Jurkat, Clone E6-1 (cell line): ENCODE results near the gene LCT.
A peak's percentile ranks its signal among the peaks of the same experiment; 100 is the strongest.

ENCODE experiments used
- DNase-seq: peaks from one replicate; pipeline ENCODE4 v3.0.0-alpha.2; 2011; ENCODE audit warnings: low read depth, low spot score
- H3K4me3 ChIP-seq: 2 replicates; pipeline ENCODE4 v1.5.1; 2011; ENCODE audit warnings: mild to moderate bottlenecking, low read length, control low read depth, moderate library complexity

The LCT gene

GRCh38 chr2:135762530-135762929, 74.5 kb downstream of the LCT start:
- no peak for DNase-seq
- H3K4me3 ChIP-seq = no peak overlapping the region

- no peak for DNase-seq
- H3K4me3 ChIP-seq = no peak overlapping the region
Measured at GRCh38 chr2:135762022-135762421, 75.0 kb downstream of the LCT start.

- H3K4me3 ChIP-seq = no peak overlapping the region
- DNase-seq = no peak
Measured at GRCh38 chr2:135756692-135757091, 80.3 kb downstream of the LCT start.

GRCh38 chr2:135755573-135755972, 81.4 kb downstream of the LCT start:
- no peak for DNase-seq
- H3K4me3 ChIP-seq = no peak overlapping the region

- DNase-seq = no peak
- no peak overlapping the region for H3K4me3 ChIP-seq
Measured at GRCh38 chr2:135745545-135745944, 91.4 kb downstream of the LCT start.

GRCh38 chr2:135744760-135745314, 92.1 kb downstream of the LCT start:
- H3K4me3 ChIP-seq = no peak overlapping the region
- peak; percentile 60 for DNase-seq

GRCh38 chr2:135743860-135744259, 93.1 kb downstream of the LCT start:
- H3K4me3 ChIP-seq = no peak overlapping the region
- DNase-seq = no peak

- peak; percentile 41 for DNase-seq
- peak overlapping the region; percentile 85 for H3K4me3 ChIP-seq
Measured at GRCh38 chr2:135742325-135742757, 94.6 kb downstream of the LCT start.

GRCh38 chr2:135741395-135742324, 95.3 kb downstream of the LCT start, which contains the start of gene UBXN4:
UBXN4 (plus strand) TSS chr2:135741855; CDS start chr2:135741930, 75 bp downstream.
- DNase-seq = peak; percentile 98
- peak within 1 kb of the TSS; percentile 85 for H3K4me3 ChIP-seq

GRCh38 chr2:135741043-135741394, 96.0 kb downstream of the LCT start:
- no peak for DNase-seq

GRCh38 chr2:135740206-135740605, 96.8 kb downstream of the LCT start:
- DNase-seq = no peak
- no peak overlapping the region for H3K4me3 ChIP-seq

More at GRCh38 chr2:135741043-135741394, 96.0 kb downstream of the LCT start:
- no peak overlapping the region for H3K4me3 ChIP-seq
